Central memory CD8-positive, alpha-beta T cell (primary cell): Measurements from ENCODE around the gene TMEFF2.

Experiments used
- ATAC-seq: fragments of 150-1000 bp; cut with Tn5 transposase; replicated peaks from 2 replicates; pipeline ENCODE4 v1.10.0; 2022; ENCODE audit warnings: mild to moderate bottlenecking, moderate FRiP score, moderate number of reproducible peaks; ENCODE audit not compliant: poor library complexity, severe bottlenecking; ENCODE audit errors: extremely low read depth
- DNase-seq, 2 donors: peaks; one replicate each; pipeline ENCODE4 v3.0.0; 2021; ENCODE audit warnings: low spot score in 2 of 2
- H3K27ac Mint-ChIP-seq: one replicate; pipeline ENCODE4 v1.8.0; 2022; ENCODE audit warnings: low read depth, mild to moderate bottlenecking, moderate library complexity, mixed read lengths
- H3K27me3 Mint-ChIP-seq: one replicate; pipeline ENCODE4 v1.8.0; 2022; ENCODE audit warnings: mixed read lengths
- H3K36me3 Mint-ChIP-seq: one replicate; pipeline ENCODE4 v1.8.0; 2022; ENCODE audit warnings: mild to moderate bottlenecking, moderate library complexity, mixed read lengths; ENCODE audit not compliant: insufficient read depth
- H3K4me1 Mint-ChIP-seq: one replicate; pipeline ENCODE4 v1.8.0; 2022; ENCODE audit warnings: mixed read lengths
- H3K4me3 Mint-ChIP-seq: one replicate; pipeline ENCODE4 v1.8.0; 2022; ENCODE audit warnings: mild to moderate bottlenecking, moderate library complexity, mixed read lengths
- H3K9me3 Mint-ChIP-seq: one replicate; pipeline ENCODE4 v1.8.0; 2022; ENCODE audit warnings: mixed read lengths

TMEFF2 gene

DNA sequence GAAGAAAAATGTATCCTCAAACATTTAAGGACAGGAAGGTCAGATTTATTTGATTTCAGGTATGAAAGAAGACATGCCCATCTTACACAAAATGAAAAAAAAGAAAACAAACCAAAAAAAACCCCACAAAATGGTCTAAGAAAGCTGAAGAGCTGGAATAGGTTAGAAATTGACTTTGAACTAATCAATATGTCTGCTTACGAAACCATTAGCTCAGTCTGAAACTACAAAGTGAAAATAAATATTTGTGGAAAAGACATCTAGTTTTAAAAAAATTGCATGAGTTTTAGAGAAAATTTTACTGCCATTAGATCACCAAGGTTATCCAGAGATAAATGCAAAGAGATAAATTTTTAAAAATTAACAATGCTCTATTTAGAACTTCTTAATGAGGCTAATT is 125.3 kb downstream of the TMEFF2 start:
- ATAC-seq (no peak), DNase-seq (no peak)
- no peak overlapping the region for H3K27ac Mint-ChIP-seq
- peaks cover 16% of the 10 kb centered on the region for H3K4me1 Mint-ChIP-seq
- H3K27me3 Mint-ChIP-seq, result peaks cover 12% of the 10 kb centered on the region
- H3K9me3 Mint-ChIP-seq, result no peaks in the 10 kb centered on the region
- H3K36me3 Mint-ChIP-seq, result no peaks in the 10 kb centered on the region
- H3K4me3 Mint-ChIP-seq, result no peak overlapping the region

DNA sequence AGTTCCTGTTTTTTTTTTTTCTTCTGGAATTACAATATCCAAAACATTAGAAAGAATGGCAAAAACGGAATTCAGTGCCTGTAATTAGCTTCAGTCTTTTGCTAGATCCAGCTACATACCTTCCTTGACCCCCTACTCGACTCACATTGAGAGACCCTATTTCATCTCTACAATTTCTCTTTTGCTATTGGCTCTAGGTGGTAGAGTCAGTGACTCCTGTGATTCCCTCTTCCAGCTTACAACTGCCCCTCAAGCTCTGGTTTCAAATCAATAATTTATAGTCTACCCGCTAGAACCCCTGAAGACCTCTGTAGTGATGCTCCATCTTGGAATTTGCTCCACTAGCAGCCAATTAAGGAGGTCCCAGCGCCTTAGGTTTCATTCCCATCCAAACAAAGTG is 125.8 kb downstream of the TMEFF2 start:
- no peak for DNase-seq
- Mint-ChIP-seq H3K36me3 (no peaks in the 10 kb centered on the region), H3K4me3 (no peak overlapping the region), H3K27ac (no peak overlapping the region), H3K27me3 (peaks cover 16% of the 10 kb centered on the region), H3K9me3 (no peaks in the 10 kb centered on the region), H3K4me1 (peaks cover 16% of the 10 kb centered on the region)
- no peak for ATAC-seq

DNA sequence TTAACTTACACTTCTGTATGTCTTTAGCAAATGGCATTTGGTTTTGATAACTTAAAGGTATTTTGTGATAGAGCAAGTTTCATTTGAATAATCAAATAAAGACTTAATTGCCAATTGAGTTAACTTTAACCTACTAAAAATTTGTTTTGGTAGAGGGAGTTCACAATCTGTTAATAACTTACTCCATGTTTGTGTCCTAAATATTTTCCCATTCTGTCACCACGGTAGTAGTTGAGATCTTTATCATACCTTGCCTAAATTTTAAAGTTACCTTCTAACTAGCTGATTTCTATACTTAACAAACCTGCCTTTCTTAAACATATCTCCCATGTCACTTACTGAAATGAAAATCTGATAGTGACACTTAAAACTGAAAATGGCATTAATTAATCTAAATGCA is 127.1 kb downstream of the TMEFF2 start:
- no peak overlapping the region for H3K27ac Mint-ChIP-seq
- no peak for ATAC-seq
- no peak for DNase-seq
- H3K9me3 Mint-ChIP-seq, result no peaks in the 10 kb centered on the region
- H3K27me3 Mint-ChIP-seq, result peaks cover 23% of the 10 kb centered on the region
- H3K4me3 Mint-ChIP-seq, result no peak overlapping the region
- H3K4me1 Mint-ChIP-seq, result peaks cover 10% of the 10 kb centered on the region
- no peaks in the 10 kb centered on the region for H3K36me3 Mint-ChIP-seq

- Mint-ChIP-seq H3K27me3 (peaks cover 23% of the 10 kb centered on the region), H3K36me3 (no peaks in the 10 kb centered on the region), H3K9me3 (no peaks in the 10 kb centered on the region), H3K27ac (no peak overlapping the region), H3K4me3 (no peak overlapping the region), H3K4me1 (no peaks in the 10 kb centered on the region)
- DNase-seq, result no peak
- no peak for ATAC-seq
Measured at GRCh38 chr2:192064459-192064858, 130.3 kb downstream of the TMEFF2 start.

DNA sequence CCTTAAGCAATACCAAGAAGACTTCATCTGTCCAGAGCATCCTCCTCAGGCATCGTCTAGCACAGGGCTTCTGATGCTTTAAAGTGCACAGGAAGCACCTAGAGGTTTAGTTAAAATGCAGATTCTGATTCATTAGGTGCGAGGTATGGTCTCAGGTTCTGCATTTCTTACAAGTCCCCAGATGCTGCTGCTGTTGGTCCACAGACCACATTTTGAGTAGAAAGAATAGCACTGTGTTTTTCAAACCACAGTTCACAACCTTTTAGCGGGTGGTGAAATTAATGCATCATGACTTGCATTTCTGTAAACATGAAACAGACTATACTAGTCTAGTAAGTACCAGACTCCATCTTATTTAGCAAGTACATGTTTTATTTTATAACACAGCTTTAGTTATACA is 134.6 kb downstream of the TMEFF2 start:
- H3K9me3 Mint-ChIP-seq, result no peaks in the 10 kb centered on the region

DNA sequence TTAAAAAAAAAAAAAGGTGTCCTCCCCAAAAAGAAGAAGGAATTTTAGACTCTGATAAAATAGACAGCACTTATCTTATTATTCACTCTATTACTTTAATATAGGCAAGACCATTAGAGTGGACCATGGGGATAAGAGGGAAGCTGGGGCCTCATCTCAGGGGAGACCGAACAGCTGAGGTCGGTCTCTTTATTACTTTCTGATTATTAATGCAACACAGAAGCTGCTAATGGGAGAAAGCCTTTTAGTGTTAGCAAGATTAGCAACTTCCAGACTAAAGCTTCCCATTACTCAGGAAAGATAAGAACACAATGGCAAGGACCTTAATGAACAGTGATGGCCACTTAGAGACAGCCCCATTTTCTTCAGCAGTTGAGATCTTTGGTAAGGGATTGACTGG is 135.5 kb downstream of the TMEFF2 start:
- no peaks in the 10 kb centered on the region for H3K36me3 Mint-ChIP-seq
- H3K9me3 Mint-ChIP-seq, result no peaks in the 10 kb centered on the region
- no peak overlapping the region for H3K27ac Mint-ChIP-seq
- peaks cover 18% of the 10 kb centered on the region for H3K27me3 Mint-ChIP-seq
- ATAC-seq (no peak), DNase-seq (no peak)
- H3K4me1 Mint-ChIP-seq, result no peaks in the 10 kb centered on the region
- no peak overlapping the region for H3K4me3 Mint-ChIP-seq

More for the DNA sequence above, 134.6 kb downstream of the TMEFF2 start:
- DNase-seq (no peak), ATAC-seq (no peak)
- H3K27me3 Mint-ChIP-seq, result peaks cover 19% of the 10 kb centered on the region
- H3K27ac Mint-ChIP-seq, result no peak overlapping the region
- no peaks in the 10 kb centered on the region for H3K36me3 Mint-ChIP-seq
- H3K4me3 Mint-ChIP-seq, result no peak overlapping the region
- no peaks in the 10 kb centered on the region for H3K4me1 Mint-ChIP-seq

- Mint-ChIP-seq H3K4me1 (no peaks in the 10 kb centered on the region), H3K4me3 (no peak overlapping the region), H3K36me3 (no peaks in the 10 kb centered on the region), H3K27ac (no peak overlapping the region), H3K9me3 (no peaks in the 10 kb centered on the region), H3K27me3 (peaks cover 21% of the 10 kb centered on the region)
- ATAC-seq (no peak), DNase-seq (no peak)
Measured at GRCh38 chr2:192053921-192054320, 140.8 kb downstream of the TMEFF2 start.

DNA sequence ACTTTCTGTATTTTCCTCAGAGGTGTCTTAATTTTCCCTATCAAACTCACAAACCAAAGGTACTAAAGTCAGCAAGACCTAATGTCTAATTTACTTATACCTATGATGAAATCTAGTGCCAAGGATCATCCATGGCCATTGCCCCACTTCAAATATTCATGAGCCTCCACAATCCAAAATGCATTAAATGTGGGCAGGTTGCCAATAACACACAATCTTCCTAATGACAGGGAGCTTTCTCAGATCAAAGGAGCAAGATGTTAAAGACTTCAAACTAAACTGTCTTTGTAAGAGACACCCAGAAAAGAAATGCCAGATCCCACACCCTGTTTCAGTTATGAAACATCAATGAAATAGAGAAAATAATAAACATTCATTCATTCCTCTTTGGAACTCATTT is 143.2 kb downstream of the TMEFF2 start:
- Mint-ChIP-seq H3K4me1 (no peaks in the 10 kb centered on the region), H3K9me3 (no peaks in the 10 kb centered on the region), H3K27me3 (peaks cover 21% of the 10 kb centered on the region), H3K27ac (no peak overlapping the region), H3K36me3 (no peaks in the 10 kb centered on the region), H3K4me3 (no peak overlapping the region)
- ATAC-seq (no peak), DNase-seq (no peak)

- no peak overlapping the region for H3K4me3 Mint-ChIP-seq
- no peaks in the 10 kb centered on the region for H3K9me3 Mint-ChIP-seq
- H3K4me1 Mint-ChIP-seq, result no peaks in the 10 kb centered on the region
- no peaks in the 10 kb centered on the region for H3K36me3 Mint-ChIP-seq
- no peak for ATAC-seq
- no peak overlapping the region for H3K27ac Mint-ChIP-seq
- peaks cover 14% of the 10 kb centered on the region for H3K27me3 Mint-ChIP-seq
- no peak for DNase-seq
Measured at GRCh38 chr2:192049362-192049761, 145.4 kb downstream of the TMEFF2 start.

- ATAC-seq (no peak), DNase-seq (no peak)
- Mint-ChIP-seq H3K4me1 (no peaks in the 10 kb centered on the region), H3K4me3 (no peak overlapping the region), H3K9me3 (no peaks in the 10 kb centered on the region), H3K27me3 (peaks cover 15% of the 10 kb centered on the region), H3K27ac (no peak overlapping the region), H3K36me3 (no peaks in the 10 kb centered on the region)
Measured at GRCh38 chr2:192047315-192048107, 147.2 kb downstream of the TMEFF2 start.

DNA sequence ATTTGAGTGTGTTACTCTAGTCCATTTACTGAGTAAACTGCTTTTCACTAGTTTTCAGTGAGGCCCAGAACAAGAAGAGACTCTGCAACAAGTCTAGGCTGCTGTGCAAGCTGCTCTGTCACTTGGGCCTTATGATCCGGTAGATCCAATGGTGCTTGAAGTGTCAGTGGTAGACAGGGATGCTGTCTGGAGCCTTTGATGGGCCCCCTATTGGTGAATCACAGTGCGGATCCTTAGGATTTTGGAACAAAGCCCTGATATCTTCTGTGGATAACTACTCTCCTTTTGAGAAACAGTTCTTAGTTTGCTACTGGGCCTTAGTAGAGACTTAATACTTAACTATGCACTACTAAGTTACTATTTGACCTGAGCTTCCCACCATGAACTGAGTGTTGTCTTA is 150.2 kb downstream of the TMEFF2 start:
- ATAC-seq, result no peak
- Mint-ChIP-seq H3K36me3 (no peaks in the 10 kb centered on the region), H3K27me3 (peaks cover 11% of the 10 kb centered on the region)

DNA sequence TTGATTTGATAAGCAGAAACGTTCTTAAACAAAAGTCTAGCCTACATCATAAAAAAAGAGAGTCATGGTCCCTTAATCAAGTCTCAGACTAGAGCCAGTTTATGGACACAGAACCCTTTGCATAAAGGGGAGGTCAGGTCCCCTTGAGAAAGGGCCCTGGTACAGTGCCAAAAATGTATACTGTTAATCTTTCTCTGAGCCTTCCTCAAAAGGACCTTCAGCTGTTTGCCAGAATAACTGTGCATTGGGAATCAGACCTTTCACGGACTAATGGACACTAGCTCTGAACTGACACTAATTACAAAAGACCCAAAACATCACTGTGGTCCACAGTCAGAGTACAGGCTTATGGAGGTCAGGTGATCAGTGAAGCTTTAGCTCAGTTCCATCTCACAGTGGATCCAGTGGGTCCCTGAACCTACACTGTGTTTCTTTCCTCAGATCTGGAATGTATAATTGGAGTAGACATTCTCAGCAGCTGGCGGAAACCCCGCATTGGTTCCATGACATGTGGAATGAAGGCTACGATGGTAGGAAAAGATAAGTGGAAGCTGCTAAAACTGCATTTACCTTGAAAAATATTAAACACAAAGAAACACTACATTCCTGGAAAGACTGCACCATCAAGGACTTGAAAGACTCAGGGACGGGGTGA is 151.4 kb downstream of the TMEFF2 start:
- DNase-seq (no peak), ATAC-seq (no peak)
- no peaks in the 10 kb centered on the region for H3K36me3 Mint-ChIP-seq
- H3K27me3 Mint-ChIP-seq, result peaks cover 11% of the 10 kb centered on the region
- H3K27ac Mint-ChIP-seq, result no peak overlapping the region
- no peaks in the 10 kb centered on the region for H3K4me1 Mint-ChIP-seq
- H3K9me3 Mint-ChIP-seq, result no peaks in the 10 kb centered on the region
- H3K4me3 Mint-ChIP-seq, result no peak overlapping the region

More for the DNA sequence above, 150.2 kb downstream of the TMEFF2 start:
- H3K9me3 Mint-ChIP-seq, result no peaks in the 10 kb centered on the region
- no peaks in the 10 kb centered on the region for H3K4me1 Mint-ChIP-seq
- no peak overlapping the region for H3K27ac Mint-ChIP-seq
- no peak overlapping the region for H3K4me3 Mint-ChIP-seq
- DNase-seq, result no peak

GRCh38 chr2:192042126-192042525 is 152.6 kb downstream of the TMEFF2 start:
- H3K9me3 Mint-ChIP-seq, result no peaks in the 10 kb centered on the region
- H3K36me3 Mint-ChIP-seq, result peaks cover 2% of the 10 kb centered on the region
- H3K4me1 Mint-ChIP-seq, result no peaks in the 10 kb centered on the region
- peaks cover 11% of the 10 kb centered on the region for H3K27me3 Mint-ChIP-seq
- no peak overlapping the region for H3K4me3 Mint-ChIP-seq
- no peak for ATAC-seq
- DNase-seq, result no peak
- no peak overlapping the region for H3K27ac Mint-ChIP-seq
